PFSK-1 (cell line): ENCODE results near the gene WNK1.

ENCODE experiments used
- FOXP2 ChIP-seq: optimal IDR thresholded peaks from 2 replicates; pipeline ENCODE3; 2011; ENCODE audit warnings: borderline replicate concordance, control low read depth, inconsistent platforms; ENCODE audit not compliant: insufficient read depth; ENCODE audit errors: extremely low read length, extremely low read depth
- POLR2AphosphoS5 ChIP-seq: IDR thresholded peaks from 2 replicates; pipeline ENCODE4 v1.6.1; 2012; ENCODE audit warnings: low read depth, mild to moderate bottlenecking, control low read depth, low read length, moderate library complexity
- REST ChIP-seq, 2 experiments: IDR thresholded peaks; 2 replicates each; pipeline versions ENCODE4 v1.6.1 to v1.8.0; 2011 to 2012; ENCODE audit warnings: low read depth in 2 of 2, low read length in 2 of 2, control low read depth in 1 of 2, inconsistent platforms in 1 of 2, mild to moderate bottlenecking in 1 of 2, moderate library complexity in 1 of 2; ENCODE audit not compliant: insufficient read depth in 1 of 2
- SIN3A ChIP-seq: IDR thresholded peaks from 2 replicates; pipeline ENCODE4 v1.6.1; 2012; ENCODE audit warnings: mild to moderate bottlenecking, low read length, moderate library complexity, borderline replicate concordance; ENCODE audit not compliant: insufficient read depth
- TAF1 ChIP-seq: IDR thresholded peaks from 2 replicates; pipeline ENCODE4 v1.6.1; 2012; ENCODE audit warnings: low read length, control low read depth, borderline replicate concordance; ENCODE audit not compliant: insufficient read depth

The WNK1 gene

GRCh38 chr12:777550-778047 is 25.2 kb downstream of the WNK1 start:
- TF ChIP-seq FOXP2 (no peak), SIN3A (no peak), REST (IDR thresholded peaks at IDR 0.05; ENCODE audit: insufficient read depth in 1 of 2, low read depth in 2 of 2, low read length in 2 of 2) (no peak), POLR2AphosphoS5 (no peak), TAF1 (no peak)

GRCh38 chr12:778615-779014 is 26.2 kb downstream of the WNK1 start:
- no peak for TF ChIP-seq REST (IDR thresholded peaks at IDR 0.05; ENCODE audit: insufficient read depth in 1 of 2, low read depth in 2 of 2, low read length in 2 of 2)

GRCh38 chr12:779745-780734 is 27.7 kb downstream of the WNK1 start:
- no peak for TF ChIP-seq FOXP2
- TF ChIP-seq POLR2AphosphoS5: no peak
- no peak for TF ChIP-seq TAF1
- TF ChIP-seq REST (IDR thresholded peaks at IDR 0.05; ENCODE audit: insufficient read depth in 1 of 2, low read depth in 2 of 2, low read length in 2 of 2): no peak
- TF ChIP-seq SIN3A: no peak

- TF ChIP-seq FOXP2 (no peak), POLR2AphosphoS5 (no peak), SIN3A (no peak), TAF1 (no peak), REST (IDR thresholded peaks at IDR 0.05; ENCODE audit: insufficient read depth in 1 of 2, low read depth in 2 of 2, low read length in 2 of 2) (no peak)
These were observed 28.5 kb downstream of the WNK1 start for GRCh38 chr12:780750-781379.
